Activated CD4-positive, alpha-beta memory T cell treated with anti-CD3 and anti-CD28 coated beads, Interleukin-2, amount 10 ng/mL, durations not matched to agents 7 days and 5 days (primary cell): ENCODE measurements around the gene RAB3C. TPM values are rescaled to one million over a fixed set of nuclear protein-coding genes. Genes with fewer than 3 reads are reported as not detected.

Experiments
- CTCF ChIA-PET: fragments of 350-600 bp; sonication (Branson Sonifier 250); formaldehyde crosslinking; loops from one replicate; lab custom pipeline; 2021; ENCODE audit warnings: antibody characterized with exemption, inconsistent platforms; lab: Charles Lee
- POLR2A ChIA-PET: fragments of 350-600 bp; sonication (Branson Sonifier 250); formaldehyde crosslinking; loops from one replicate; lab custom pipeline; 2021; ENCODE audit warnings: antibody characterized with exemption; lab: Charles Lee
- DNase-seq: peaks from one replicate; pipeline ENCODE4 v3.0.0-alpha.2; 2020
- H3K27ac Mint-ChIP-seq: one replicate; pipeline ENCODE4 v1.8.0; 2021; ENCODE audit warnings: mild to moderate bottlenecking, mixed read lengths
- H3K27me3 Mint-ChIP-seq: one replicate; pipeline ENCODE4 v1.8.0; 2021; ENCODE audit warnings: mixed read lengths
- H3K36me3 Mint-ChIP-seq: one replicate; pipeline ENCODE4 v1.8.0; 2021; ENCODE audit warnings: low read depth, mixed read lengths
- H3K4me1 Mint-ChIP-seq: one replicate; pipeline ENCODE4 v1.8.0; 2021; ENCODE audit warnings: mixed read lengths
- H3K4me3 Mint-ChIP-seq: one replicate; pipeline ENCODE4 v1.8.0; 2021; ENCODE audit warnings: mild to moderate bottlenecking, mixed read lengths
- H3K9me3 Mint-ChIP-seq: one replicate; pipeline ENCODE4 v1.8.0; 2021; ENCODE audit warnings: mixed read lengths
- total RNA-seq, 2 experiments: library from RNA; stranded (reverse); gene quantifications; one replicate each; pipeline ENCODE4 v1.2.3, GENCODE V29; 2021

The RAB3C gene
- total RNA-seq, 2 experiments from 2014 or later = not detected

DNA sequence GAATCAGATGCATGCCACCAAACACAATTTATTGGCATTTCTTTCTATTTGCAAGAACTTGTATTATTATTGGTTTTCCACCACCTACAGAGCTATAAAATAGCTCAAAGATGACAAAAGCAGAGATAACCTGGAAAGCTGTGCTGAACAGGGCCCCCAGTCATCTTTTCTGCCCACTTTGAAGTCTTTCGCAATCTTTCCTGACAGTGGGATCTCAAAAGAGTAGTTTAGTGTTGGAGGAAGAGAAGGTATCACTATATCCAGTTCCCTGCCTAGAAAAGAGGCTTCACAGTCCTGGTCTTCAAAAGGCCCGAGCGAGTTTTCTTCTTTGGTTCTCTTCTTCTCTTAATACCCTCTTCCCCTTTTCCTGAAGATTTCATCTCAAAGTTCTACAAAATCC, 231.0 kb downstream of the RAB3C start:
- Mint-ChIP-seq H3K4me1 (no peaks in the 10 kb centered on the region), H3K4me3 (no peak overlapping the region), H3K27me3 (peaks cover under 1% of the 10 kb centered on the region), H3K27ac (no peak overlapping the region), H3K36me3 (no peaks in the 10 kb centered on the region), H3K9me3 (no peaks in the 10 kb centered on the region)
- no peak for DNase-seq
- ChIA-PET CTCF (no interaction called here), POLR2A (no interaction called here)

DNA sequence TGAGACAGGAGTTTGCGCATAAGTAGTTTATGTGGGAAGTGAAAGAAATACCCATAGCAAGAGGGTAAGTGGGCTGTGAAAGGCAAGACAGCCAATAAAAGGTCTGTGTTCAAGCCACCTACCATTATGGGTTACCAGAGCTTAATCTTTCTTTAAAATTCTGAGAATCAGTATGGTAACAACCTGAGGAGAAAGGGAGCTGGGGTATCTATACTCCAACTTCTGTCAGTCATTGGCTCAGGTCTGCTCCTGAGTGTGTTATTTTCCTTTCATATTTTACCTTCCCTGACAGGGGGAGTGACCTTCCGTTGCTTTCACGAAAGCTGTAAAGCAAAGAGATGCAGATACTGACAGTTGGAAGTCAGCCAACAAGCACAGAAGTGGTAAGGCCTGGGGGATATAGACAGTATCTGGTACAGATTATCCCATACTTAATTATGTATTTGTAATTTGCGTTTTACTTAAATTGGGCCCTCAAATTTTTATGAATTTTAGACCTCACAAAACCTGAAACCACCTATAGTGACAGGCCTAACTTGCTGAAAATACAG, 233.4 kb downstream of the RAB3C start:
- Mint-ChIP-seq H3K4me3 (no peak overlapping the region), H3K27ac (no peak overlapping the region), H3K9me3 (no peaks in the 10 kb centered on the region), H3K4me1 (no peaks in the 10 kb centered on the region), H3K36me3 (no peaks in the 10 kb centered on the region), H3K27me3 (no peaks in the 10 kb centered on the region)
- ChIA-PET POLR2A (no interaction called here), CTCF (no interaction called here)
- DNase-seq = no peak

DNA sequence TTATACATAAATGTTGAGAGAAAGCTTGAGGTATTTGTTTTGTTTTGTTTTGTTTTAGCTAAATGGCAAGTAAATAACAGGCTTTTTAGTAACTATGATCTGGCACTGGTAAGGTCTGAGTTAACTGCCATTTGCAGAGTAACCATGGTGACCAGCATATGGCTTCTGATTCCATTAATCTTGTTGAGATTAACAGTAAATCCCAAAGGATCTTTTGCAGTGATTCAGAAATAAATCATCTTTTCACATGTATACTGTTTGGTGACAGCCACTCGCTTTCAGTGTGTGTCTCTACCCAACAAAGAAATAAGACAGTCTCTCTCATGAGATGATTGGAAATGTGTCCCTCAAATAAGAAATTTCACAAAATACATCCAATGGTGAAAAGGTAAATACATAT, 235.6 kb downstream of the RAB3C start:
- ChIA-PET POLR2A (no interaction called here), CTCF (no interaction called here)
- Mint-ChIP-seq H3K9me3 (no peaks in the 10 kb centered on the region), H3K27me3 (no peaks in the 10 kb centered on the region), H3K4me3 (no peak overlapping the region), H3K4me1 (no peaks in the 10 kb centered on the region), H3K36me3 (no peaks in the 10 kb centered on the region), H3K27ac (no peak overlapping the region)
- DNase-seq = no peak

DNA sequence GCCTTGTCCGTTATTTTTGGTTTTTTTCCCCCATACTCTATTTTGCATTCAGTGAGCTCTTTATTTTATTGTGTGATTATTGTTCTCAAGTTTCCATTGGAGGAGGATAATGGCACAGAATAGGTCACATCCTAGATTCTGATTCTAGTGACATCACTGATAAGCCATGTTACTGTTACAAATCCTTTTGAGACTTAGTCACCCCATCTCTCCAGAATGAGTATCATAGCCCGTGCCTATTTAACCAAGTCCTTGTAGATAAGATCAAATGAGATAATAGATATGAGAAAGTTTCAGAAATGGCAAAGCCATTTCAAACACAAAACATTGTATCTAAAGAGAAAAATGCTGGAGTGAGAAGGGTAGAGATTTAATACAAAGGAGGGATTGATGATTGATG, 242.6 kb downstream of the RAB3C start:
- Mint-ChIP-seq H3K4me3 (no peak overlapping the region), H3K36me3 (no peaks in the 10 kb centered on the region), H3K4me1 (no peaks in the 10 kb centered on the region), H3K27ac (no peak overlapping the region), H3K9me3 (no peaks in the 10 kb centered on the region), H3K27me3 (peaks cover 14% of the 10 kb centered on the region)
- POLR2A ChIA-PET = no interaction called here
- CTCF ChIA-PET = no interaction called here
- DNase-seq = no peak

DNA sequence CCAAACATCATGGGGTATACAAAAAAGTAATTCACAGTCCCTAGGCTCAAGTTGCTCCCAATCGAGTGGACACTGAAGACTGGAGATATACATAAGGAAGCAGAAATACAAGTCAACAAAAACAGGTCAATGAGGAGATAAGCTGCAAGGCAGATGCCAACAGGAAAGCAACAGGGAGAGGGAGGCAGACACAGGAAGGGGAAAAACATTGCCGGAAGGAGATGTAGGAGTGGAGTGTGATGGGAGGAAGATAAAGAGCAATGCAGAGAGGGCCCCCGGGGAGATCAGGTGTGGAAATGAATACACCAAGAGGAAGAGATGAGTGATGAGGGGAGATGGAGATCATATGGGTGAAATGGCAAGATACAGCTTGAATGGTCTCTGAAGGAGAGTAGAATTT, 243.0 kb downstream of the RAB3C start:
- Mint-ChIP-seq H3K4me1 (no peaks in the 10 kb centered on the region), H3K27ac (no peak overlapping the region), H3K36me3 (no peaks in the 10 kb centered on the region), H3K4me3 (no peak overlapping the region), H3K27me3 (peaks cover 14% of the 10 kb centered on the region), H3K9me3 (no peaks in the 10 kb centered on the region)
- CTCF ChIA-PET = no interaction called here
- no peak for DNase-seq
- POLR2A ChIA-PET = no interaction called here

DNA sequence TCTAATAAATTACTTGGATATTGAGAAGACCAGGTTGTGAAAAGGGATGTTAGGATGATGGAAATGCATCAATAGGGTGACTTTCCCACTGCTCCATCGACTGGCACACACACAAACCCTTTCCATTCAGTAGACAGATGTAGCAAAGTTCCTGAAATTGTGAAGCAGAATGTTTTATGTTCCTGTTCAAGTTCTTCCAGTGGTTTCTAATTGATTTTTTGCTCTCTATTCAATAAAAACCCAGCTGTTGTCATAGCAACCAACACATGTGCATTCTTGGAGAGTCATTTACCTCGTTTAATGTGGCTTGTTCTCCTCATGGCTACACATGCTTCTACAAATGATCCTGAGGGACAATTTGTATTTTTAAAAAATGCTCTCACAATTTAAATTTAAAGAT, 244.6 kb downstream of the RAB3C start:
- CTCF ChIA-PET = no interaction called here
- H3K36me3 Mint-ChIP-seq = no peaks in the 10 kb centered on the region
- H3K27me3 Mint-ChIP-seq = peaks cover 14% of the 10 kb centered on the region
- no peaks in the 10 kb centered on the region for H3K9me3 Mint-ChIP-seq
- POLR2A ChIA-PET = no interaction called here
- DNase-seq = no peak
- H3K27ac Mint-ChIP-seq = no peak overlapping the region
- H3K4me1 Mint-ChIP-seq = no peaks in the 10 kb centered on the region
- no peak overlapping the region for H3K4me3 Mint-ChIP-seq

DNA sequence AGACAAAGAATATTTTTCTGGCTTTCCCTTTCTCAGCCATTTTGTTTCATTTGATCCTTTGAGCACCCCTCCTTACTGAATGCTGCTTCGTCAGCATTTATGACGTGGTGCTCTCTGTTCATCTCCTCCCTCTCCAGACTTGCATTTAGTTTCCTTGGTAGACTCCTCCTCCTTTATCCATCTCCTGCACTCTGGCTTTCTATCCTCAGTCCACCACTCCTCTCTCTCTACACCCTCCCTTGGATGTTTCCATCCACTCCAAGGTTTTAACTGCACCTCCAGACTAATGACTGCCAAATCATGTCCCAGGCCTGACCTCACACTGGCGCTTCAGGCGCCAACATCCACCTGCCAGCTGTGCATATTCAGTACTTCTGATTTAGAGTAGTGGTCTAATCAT, 245.4 kb downstream of the RAB3C start:
- peaks cover 14% of the 10 kb centered on the region for H3K27me3 Mint-ChIP-seq
- H3K36me3 Mint-ChIP-seq = no peaks in the 10 kb centered on the region
- DNase-seq = no peak
- ChIA-PET POLR2A (no interaction called here), CTCF (no interaction called here)
- no peaks in the 10 kb centered on the region for H3K9me3 Mint-ChIP-seq
- no peak overlapping the region for H3K4me3 Mint-ChIP-seq
- no peaks in the 10 kb centered on the region for H3K4me1 Mint-ChIP-seq
- no peak overlapping the region for H3K27ac Mint-ChIP-seq

DNA sequence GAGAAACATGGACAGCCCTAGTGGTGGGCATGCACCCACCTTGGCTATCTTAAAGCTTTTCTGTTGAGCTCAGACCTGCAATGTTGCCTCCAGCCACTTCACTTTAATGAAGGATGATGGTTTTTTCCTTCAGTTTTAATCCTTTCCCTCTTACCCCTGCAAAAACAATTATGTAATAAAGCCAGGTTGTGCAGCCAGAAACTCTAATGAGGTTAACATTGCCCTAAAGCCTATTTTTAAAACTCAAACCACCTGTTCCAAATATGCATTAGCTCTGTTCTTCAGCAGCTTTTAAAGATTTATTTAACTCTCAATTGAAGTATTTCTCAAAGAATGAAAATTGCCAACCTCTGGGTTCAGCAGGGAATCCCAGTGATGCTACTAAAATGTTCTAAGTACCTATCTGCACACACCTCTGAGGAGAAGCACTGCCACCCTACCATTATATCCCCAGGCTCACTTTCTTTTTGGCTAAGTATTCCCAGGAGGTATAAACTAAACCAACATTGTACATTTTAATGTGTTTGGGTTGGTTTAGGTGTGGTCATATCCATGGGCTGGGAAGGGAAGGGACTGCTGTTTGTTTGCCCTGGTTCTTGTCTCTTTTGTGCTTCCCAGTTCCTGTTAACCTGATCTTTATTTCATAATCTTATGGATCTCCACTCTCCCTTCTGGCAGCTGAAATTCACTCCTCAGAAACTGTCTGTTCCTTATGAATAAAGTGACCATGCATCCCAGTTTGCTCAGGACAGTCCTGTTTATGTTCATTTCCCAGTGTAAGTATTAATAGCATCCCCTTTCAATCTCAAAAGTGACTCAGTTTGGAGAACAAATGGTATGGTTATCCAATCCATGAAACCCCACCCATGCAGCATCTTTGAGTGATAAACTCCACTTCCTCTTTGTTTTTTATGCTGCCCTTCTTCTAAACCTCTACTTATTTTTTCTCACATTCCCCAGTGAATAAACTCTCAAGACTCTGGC, 251.7 kb downstream of the RAB3C start:
- no peaks in the 10 kb centered on the region for H3K36me3 Mint-ChIP-seq

DNA sequence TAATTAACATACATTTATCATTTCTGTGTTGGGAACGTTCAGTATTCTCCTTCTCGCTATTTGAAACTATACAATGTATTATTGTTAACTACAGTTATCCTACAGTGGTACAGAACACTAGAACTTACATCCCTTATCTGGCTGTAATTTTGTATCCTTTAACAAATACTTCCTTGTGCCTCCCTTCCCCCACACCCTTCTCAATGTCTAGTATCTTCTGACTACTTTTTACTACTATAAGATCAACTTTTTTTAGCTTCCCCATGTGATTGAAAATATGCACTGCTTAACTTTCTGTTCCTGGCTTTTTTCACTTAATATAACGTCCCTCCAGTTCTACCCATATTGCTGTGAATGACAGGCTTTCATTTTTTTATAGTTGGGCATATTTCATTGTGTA, 253.5 kb downstream of the RAB3C start:
- H3K4me3 Mint-ChIP-seq = no peak overlapping the region
- POLR2A ChIA-PET = no interaction called here
- peaks cover 14% of the 10 kb centered on the region for H3K27me3 Mint-ChIP-seq
- no peaks in the 10 kb centered on the region for H3K36me3 Mint-ChIP-seq
- CTCF ChIA-PET = no interaction called here
- no peaks in the 10 kb centered on the region for H3K4me1 Mint-ChIP-seq
- no peak for DNase-seq
- H3K9me3 Mint-ChIP-seq = no peaks in the 10 kb centered on the region
- no peak overlapping the region for H3K27ac Mint-ChIP-seq

More for the DNA sequence above, 251.7 kb downstream of the RAB3C start:
- DNase-seq = no peak
- ChIA-PET POLR2A (no interaction called here), CTCF (no interaction called here)
- no peaks in the 10 kb centered on the region for H3K9me3 Mint-ChIP-seq
- peaks cover 14% of the 10 kb centered on the region for H3K27me3 Mint-ChIP-seq
- H3K4me3 Mint-ChIP-seq = no peak overlapping the region
- no peak overlapping the region for H3K27ac Mint-ChIP-seq
- H3K4me1 Mint-ChIP-seq = no peaks in the 10 kb centered on the region

DNA sequence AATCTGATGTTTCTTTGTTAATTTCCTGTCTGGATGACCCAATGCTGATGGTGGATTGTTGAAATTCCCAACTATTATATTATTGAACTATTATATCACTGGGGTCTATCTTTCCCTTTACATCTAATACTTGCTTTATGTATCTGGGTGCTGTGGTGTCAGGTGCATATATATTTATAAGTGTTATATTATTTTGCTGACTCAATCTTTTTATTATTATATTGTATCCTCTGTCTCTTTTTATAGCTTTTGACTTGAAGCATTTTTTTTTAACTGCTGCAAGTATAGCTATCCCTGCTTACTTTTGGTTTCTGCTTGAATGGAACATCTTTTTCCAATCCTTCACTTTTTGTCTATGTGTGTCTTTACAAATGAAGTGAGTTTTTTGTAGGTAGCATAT, 255.9 kb downstream of the RAB3C start:
- DNase-seq = no peak
- CTCF ChIA-PET = no interaction called here
- no peak overlapping the region for H3K4me3 Mint-ChIP-seq
- no peaks in the 10 kb centered on the region for H3K9me3 Mint-ChIP-seq
- POLR2A ChIA-PET = no interaction called here
- no peaks in the 10 kb centered on the region for H3K36me3 Mint-ChIP-seq
- H3K27me3 Mint-ChIP-seq = peaks cover 19% of the 10 kb centered on the region
- H3K4me1 Mint-ChIP-seq = no peaks in the 10 kb centered on the region
- H3K27ac Mint-ChIP-seq = no peak overlapping the region

DNA sequence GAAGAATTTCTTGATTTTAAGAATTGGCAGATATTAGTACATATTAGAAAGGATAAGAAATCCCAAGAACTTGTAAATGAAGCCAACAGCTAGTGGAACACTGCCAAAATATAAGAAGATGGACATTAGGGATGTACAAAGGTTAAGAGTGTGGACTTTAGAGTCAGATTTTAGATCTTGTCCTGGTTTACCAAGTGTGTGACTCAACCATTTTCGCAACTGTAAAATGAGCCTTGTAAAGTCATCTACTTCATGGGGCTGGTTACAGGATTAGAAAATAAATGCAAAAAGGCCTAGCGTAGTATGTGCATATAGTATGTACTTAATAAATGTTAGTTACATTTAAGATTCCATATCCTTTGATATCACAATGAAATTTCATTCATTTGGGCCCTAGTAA, 260.0 kb downstream of the RAB3C start:
- no peak for DNase-seq
- Mint-ChIP-seq H3K9me3 (no peaks in the 10 kb centered on the region), H3K4me1 (no peaks in the 10 kb centered on the region), H3K27ac (no peak overlapping the region), H3K4me3 (no peak overlapping the region), H3K27me3 (peaks cover 5% of the 10 kb centered on the region), H3K36me3 (no peaks in the 10 kb centered on the region)
- ChIA-PET CTCF (no interaction called here), POLR2A (no interaction called here)

DNA sequence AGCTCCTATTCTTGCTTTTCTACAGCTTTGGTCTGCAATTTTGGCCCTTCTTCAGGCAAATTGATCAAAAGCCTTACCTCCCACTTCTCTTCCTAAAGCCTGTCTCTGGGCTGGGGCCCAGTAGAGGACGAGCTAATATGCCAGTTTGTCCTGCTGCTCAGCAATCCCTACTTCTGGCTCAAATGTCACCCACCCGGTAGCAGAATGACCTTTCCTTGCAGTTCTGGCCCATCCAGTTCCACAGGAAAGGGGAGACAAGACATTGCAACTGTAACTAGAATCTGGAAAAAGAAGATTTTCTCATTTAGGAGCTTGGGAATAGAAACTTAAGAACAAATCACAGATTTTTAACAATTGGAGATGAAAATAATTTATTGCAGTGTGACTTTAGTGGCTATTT, 261.5 kb downstream of the RAB3C start:
- ChIA-PET CTCF (no interaction called here), POLR2A (no interaction called here)
- Mint-ChIP-seq H3K36me3 (no peaks in the 10 kb centered on the region), H3K9me3 (no peaks in the 10 kb centered on the region), H3K27ac (no peak overlapping the region), H3K4me3 (no peak overlapping the region), H3K27me3 (peaks cover 5% of the 10 kb centered on the region), H3K4me1 (no peaks in the 10 kb centered on the region)
- DNase-seq = no peak

DNA sequence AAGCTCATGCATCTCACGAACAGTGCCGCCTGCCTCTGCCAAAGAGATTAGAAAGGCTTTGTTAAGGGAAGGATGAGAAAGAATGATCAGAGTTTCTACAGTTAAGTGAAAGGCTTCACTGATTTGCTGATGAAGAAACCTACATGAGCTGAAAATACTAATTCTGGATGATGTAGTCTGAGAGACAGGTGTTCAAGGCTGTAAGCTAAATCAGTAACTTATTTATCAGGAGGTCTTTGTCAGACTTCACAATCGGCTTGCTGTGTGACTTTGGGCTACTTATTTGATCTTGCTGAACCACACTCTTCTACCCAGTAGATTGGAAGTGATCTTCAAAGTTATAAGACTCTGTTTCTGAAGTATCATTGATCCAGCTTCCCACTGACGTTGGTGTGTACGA, 264.2 kb downstream of the RAB3C start:
- H3K4me3 Mint-ChIP-seq = no peak overlapping the region
- no peak for DNase-seq
- H3K9me3 Mint-ChIP-seq = no peaks in the 10 kb centered on the region
- CTCF ChIA-PET = no interaction called here
- no peaks in the 10 kb centered on the region for H3K4me1 Mint-ChIP-seq
- peaks cover 11% of the 10 kb centered on the region for H3K27me3 Mint-ChIP-seq
- POLR2A ChIA-PET = no interaction called here
- H3K27ac Mint-ChIP-seq = no peak overlapping the region
- no peaks in the 10 kb centered on the region for H3K36me3 Mint-ChIP-seq

DNA sequence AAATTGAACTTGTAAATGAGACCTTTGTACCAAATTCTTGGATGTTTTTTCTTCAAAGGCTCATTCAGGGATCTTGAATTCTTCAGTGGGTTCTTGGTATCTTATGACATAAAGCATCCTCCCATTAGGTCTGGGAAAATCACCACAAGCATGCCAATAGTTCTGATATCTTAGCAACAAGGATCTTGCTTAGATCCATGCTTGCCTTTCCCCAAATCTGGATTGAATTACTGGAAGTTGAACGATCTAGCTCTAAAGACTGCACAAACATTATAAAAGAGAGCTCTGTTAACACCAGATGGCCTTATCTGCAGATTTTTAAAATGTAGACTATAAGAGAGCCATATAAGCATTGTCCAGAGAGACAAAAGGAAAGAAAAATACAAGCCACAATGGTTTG, 266.3 kb downstream of the RAB3C start:
- CTCF ChIA-PET = interaction anchor here (0.6 to 1.3 kb wide), 4 partner anchors 56 to 1554 kb away, joined by 3 to 5 read pairs (median 4); no protein-coding TSS in a partner anchor
- Mint-ChIP-seq H3K4me1 (no peaks in the 10 kb centered on the region), H3K36me3 (no peaks in the 10 kb centered on the region), H3K27ac (no peak overlapping the region), H3K9me3 (no peaks in the 10 kb centered on the region), H3K4me3 (no peak overlapping the region), H3K27me3 (peaks cover 10% of the 10 kb centered on the region)
- no peak for DNase-seq
- POLR2A ChIA-PET = no interaction called here
